GM21447 (cell line): Measurements from ENCODE around the gene ZNF92.
A peak's percentile ranks its signal among the peaks of the same experiment; 100 is the strongest.
"Not testable (repeated sequence)": the region's sequence is repeated elsewhere in the genome, so short reads cannot be mapped to it uniquely, and the experiment has no call there.

Experiments
- ATAC-seq: cut with Tn5 transposase; IDR thresholded peaks from one replicate; pipeline ENCODE4 v1.9.1; 2021; ENCODE audit not compliant: unreplicated experiment

Gene ZNF92

DNA sequence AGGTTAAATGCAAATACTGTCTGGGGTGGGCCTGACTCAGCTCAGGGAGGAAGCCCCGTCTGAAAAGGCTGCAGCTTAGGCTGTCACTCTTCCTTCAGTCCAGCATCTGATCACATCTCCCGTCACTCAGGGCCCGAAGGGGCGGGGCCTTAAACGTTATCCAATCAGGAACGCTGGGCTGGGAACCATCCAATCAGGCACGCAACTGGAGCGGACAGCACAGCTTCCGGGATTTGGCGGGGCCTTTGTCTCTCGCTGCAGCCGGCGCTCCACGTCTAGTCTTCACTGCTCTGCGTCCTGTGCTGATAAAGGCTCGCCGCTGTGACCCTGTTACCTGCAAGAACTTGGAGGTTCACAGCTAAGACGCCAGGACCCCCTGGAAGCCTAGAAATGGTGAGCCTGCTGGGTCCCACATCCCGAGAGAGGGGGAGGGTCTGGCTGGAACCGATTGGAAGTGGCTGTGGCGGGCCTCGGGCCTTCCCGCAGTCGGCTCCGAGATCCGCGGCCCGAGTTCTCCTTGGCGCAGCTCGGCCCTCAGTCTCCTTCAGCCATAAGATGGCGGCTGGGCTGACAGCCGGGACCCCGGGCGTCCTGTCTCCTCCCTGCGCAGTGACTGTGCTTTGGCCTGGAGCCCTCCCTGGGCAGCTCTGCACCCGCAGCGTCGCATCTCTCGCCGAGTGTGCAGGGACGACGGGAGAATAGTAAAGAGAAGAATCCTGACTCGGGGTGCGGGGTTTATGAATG is at the start of gene ZNF92:
TSS of gene ZNF92 (plus strand) at position 248 of the 744 bp plus-strand sequence. CDS start at position 391, 143 bp downstream.
- ATAC-seq, result peak; percentile 100

GRCh38 chr7:65325793-65326432 is 47.7 kb upstream of the ZNF92 start:
- no peak for ATAC-seq

DNA sequence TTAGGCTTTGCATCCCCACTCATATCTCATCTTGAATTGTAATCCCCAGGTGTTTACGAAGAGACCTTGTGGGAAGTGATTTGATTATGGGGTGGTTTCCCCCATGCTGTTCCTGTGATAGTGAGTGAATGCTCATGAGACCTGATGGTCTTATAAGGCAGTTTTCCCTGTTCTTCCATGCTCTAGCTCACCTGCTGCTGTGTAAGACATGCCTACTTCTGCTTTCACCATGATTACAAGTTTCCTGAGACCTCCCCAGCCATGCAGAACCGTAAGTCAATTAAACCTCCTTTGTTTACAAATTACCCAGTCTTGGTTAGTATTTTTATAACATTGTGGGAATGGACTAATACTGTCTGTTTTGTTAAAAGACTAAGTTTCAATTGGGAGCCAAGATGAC is 35.3 kb upstream of the ZNF92 start:
- peak; percentile 57 for ATAC-seq

DNA sequence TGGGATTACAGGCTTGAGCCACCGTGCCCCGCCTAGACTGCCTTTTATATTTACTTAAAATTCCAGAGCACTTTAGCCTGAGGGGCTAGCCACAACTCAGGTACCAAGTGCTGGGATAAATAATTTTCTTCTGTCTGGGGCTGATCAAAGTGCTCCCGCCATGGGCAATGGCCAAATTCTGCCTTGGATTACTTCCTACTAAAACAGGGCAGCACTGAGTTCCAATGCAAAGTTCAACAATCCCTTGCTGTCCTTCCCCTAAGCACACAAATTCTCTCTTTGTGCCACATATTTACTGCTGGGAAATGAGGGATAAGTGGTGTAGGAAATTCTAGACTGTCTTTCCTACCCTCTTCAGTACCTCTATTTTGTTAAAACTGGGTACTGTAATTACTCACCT is 34.4 kb upstream of the ZNF92 start:
- ATAC-seq, result no peak

DNA sequence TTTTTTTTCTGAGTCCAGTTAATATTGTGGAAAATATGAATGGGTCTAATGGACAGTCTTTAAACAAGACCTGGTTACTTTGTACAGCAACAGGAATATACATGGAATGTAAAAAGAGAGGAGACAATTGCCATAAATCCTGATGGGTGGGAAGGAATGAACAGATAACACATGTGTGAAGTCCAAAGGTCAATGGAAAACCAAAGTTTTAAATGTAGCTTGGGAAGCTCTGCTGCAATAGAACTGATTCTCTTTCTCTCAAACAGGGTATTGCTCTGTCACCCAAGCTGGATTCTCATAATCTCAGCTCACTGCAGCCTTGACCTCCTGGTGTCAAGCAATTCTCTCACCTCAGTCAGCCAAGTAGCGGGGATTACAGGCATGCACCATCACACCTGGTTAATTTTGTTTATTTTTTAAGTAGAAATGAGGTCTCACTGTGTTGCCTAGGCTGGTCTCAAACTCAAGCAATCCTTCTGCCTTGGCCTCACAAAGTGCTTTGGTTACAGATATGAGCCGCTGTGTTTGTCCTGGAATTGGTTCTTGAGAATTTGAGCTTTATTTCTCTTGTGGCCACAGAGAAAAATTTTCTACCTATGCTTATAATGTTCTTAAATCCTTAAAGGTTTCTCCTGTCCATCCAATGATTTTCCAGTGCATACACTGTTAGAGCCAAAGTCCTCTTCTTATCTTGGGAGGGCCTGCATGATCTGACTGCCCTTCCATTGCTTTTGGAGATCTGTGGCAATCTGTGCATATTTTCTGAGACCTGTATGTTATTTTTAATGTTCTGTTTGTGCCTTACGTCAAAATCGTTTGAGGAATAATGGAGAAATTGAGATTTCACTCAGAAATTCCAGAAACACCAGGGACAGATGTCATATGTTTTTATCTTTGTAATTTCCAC is 30.7 kb upstream of the ZNF92 start:
- no peak for ATAC-seq

DNA sequence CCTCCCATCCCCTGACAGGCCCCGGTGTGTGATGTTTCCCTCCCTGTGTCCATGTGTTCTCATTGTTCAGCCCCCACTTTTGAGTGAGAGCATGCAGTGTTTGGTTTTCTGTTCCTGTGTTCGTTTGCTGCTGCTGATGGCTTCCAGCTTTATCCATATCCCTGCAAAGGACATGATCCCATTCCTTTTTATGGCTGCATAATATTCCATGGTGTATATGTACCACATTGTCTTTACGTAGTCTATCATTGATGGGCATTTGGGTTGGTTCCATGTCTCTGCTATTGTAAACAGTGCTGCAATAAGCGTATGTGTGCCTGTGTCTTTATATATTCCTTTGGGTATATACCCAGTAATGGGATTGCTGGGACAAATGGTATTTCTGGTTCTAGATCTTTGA is 29.1 kb upstream of the ZNF92 start:
- ATAC-seq, result not testable (repeated sequence)

DNA sequence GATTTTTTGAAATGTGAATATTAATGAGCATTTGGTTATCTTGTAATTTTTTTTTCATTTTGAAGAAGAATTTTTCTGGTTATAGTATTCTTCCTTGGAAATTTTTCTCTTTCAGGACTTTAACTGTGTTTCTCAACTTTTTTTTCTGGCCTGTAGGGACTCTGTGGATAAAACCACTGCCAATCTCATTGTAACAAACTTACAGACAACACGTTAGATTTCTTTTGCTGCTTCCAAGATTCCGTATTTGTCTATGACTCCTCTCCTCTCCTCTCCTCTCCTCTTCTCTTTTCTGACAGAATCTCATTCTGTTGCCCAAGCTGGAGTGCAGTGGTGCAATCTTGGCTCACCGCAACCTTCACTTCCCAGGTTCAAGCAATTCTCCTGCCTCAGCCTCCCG is 19.4 kb upstream of the ZNF92 start:
- no peak for ATAC-seq

DNA sequence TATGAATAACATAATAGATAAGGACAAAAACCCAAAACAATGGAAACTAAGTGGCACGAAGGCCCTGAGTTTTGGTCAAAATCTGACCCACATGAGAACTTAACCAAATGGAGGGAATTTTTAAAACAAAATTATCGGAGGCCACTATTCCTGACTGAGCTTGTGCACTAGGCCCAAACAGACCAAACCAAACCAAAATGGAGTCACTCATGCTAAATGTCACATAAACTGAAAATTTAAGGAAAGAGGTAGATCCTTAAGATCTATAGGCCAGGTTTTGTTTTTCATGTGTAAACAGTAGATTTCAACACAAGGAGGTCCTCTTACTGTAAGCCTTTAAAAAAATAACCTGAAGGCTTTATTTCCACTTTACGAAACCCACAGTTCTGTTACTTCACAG is 3.8 kb upstream of the ZNF92 start:
- ATAC-seq, result no peak

DNA sequence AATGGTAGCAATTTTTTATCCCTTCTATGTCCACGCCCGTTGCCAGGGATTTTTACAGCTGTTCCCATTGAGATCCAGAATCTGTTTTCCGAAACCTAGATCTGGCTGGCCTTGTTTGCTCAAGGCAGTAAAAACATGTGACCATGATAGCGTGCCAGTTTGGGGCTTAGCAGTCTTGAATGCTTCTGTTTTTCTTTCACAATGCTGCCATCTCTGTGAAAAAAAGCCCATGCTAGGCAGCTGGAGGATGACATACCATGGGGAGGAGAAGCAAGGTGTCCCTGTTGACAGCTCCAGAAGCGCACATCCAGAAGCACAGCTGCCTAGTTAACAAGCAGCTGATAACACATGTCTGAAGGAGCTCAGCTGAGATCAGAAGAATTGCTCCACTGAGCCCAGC is 2.2 kb upstream of the ZNF92 start:
- ATAC-seq, result no peak

DNA sequence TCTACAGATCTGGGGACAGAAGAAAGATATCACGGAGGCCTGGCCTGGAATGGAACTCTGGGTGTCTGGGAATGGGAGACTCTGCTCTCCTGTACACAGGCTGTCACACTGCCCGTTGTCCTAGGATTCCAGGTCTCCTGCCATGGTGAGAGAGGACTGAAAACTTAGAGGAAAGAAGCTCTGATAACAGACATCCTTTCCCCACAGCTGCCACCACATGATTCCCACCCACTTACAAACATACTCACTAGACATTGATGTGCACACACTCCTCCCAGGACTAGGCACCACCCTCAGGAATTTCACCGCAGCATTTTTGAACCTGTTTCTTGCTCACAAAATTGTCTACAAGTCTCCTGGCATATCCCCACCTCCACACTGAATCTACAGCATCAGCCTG is 5.7 kb downstream of the ZNF92 start:
- ATAC-seq, result no peak

GRCh38 chr7:65381742-65382141 is 8.1 kb downstream of the ZNF92 start:
- no peak for ATAC-seq

DNA sequence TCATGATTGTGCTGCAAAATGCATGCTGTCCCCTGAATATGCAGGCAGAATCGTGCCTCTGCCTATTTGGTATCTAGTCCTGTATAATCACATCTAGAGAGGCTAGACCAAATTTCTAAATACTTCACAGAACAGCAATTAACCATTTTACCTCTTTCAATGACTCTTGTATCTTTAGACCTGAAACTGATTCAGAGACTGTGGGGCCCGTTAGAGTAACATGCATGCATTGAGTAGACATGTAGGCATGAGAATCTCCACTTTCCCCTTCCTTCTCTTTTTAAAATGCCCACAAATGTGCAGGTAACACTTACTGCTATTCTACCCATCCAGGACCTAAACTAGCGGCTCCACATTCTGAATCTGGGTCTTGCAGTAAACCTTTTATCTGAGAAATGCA is 8.8 kb downstream of the ZNF92 start:
- no peak for ATAC-seq

- ATAC-seq, result no peak
These were observed 14.2 kb downstream of the ZNF92 start for GRCh38 chr7:65387891-65388290.

DNA sequence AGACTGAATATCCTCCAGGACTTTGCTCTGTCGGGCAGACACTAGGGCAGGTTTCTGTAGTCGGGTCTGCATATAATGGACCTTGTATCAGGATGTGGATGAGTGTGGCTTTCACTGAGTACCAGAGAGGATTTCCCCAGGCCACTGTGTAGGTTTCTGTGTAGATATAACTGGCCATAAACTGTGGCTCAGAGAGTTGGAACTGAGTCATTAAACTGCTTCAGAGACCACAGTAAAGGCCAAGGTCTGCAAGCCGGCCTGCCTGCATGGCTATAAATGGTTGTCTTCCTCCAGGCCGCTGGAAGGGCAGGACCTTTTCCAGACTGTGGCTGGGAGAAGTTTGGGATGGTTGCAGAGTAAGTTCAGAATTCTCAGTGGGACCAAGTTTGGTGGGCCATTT is 16.9 kb downstream of the ZNF92 start:
- ATAC-seq, result peak; percentile 72

GRCh38 chr7:65397730-65398142 is 24.1 kb downstream of the ZNF92 start:
- ATAC-seq, result no peak

DNA sequence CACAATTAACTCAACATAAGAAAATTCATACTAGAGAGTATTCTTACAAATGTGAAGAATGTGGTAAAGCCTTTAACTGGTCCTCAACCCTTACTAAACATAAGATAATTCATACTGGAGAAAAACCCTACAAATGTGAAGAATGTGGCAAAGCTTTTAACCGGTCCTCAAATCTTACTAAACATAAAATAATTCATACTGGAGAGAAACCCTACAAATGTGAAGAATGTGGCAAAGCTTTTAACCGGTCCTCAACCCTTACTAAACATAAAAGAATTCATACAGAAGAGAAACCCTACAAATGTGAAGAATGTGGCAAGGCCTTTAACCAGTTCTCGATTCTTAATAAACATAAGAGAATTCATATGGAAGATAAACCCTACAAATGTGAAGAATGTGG is 25.0 kb downstream of the ZNF92 start:
- not testable (repeated sequence) for ATAC-seq

GRCh38 chr7:65399101-65399500 is 25.4 kb downstream of the ZNF92 start:
- not testable (repeated sequence) for ATAC-seq

DNA sequence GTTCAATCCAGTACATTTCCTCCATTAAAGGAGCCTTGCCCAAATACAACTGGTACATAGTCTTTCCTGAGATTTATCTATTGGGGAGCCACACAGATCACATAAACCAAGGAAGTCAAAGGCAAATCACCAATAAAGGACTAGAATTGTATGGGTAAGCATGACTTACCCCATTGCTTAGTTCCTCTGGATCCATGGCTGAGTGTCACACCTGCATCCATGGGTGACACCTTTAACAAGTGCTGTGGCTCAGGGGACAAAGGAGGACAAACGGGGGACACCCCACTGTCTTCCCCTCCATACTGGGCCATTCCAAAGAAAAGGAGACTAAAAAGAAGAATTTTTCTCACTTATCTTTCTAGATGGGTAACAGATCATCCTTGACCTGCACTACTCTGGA is 30.4 kb downstream of the ZNF92 start:
- ATAC-seq, result no peak

DNA sequence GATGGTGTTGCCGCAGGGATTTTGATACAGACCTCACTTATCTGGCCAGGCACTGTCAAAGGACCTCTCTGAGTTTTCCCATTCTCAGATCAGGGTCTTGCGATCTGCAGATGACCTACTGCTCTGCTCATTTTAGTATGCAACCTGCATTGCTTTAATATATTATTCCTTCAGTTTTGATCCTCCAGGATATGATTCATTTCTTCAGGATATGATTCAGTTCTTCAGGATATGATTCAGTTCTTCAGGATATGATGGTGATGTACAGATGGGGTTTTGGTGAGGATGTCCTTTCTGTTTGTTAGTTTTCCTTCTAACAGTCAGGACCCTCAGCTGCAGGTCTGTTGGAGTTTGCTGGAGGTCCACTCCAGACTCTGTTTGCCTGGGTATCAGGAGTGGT is 33.1 kb downstream of the ZNF92 start:
- ATAC-seq, result not testable (repeated sequence)

DNA sequence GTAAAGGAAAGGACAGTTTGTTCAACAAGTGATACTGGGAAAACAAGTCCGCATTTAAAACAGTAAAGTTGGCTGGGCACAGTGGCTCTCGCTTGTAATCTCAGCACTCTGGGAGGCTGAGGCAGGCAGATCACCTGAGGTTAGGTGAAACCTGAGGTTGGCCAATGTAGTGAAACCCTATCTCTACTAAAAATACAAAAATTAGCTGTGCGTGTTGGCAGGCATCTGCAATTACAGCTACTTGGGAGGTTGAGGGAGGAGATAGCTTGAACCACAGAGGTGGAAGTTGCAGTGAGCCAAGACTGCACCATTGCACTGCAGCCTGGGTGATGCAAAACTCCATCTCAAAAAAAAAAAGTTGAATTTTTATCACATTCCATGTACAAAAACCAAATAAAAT is 35.7 kb downstream of the ZNF92 start:
- ATAC-seq, result no peak

GRCh38 chr7:65411249-65411648 is 37.6 kb downstream of the ZNF92 start:
- ATAC-seq, result no peak

- no peak for ATAC-seq
These were observed 49.0 kb downstream of the ZNF92 start for GRCh38 chr7:65422670-65423069.
